Smooth muscle cell of trachea (primary cell): ENCODE measurements around the gene ARMC3. TPM values are rescaled to one million over a fixed set of nuclear protein-coding genes. Genes with fewer than 3 reads are reported as not detected.

Experiments
- total RNA-seq: library from RNA; depleted of rRNA; stranded (reverse); fragments of >200 nt; gene quantifications from 2 replicates; pipeline ENCODE4 v1.2.1, GENCODE V29; 2014

Gene ARMC3
- total RNA-seq, result not detected in 2 replicates

GRCh38 chr10:22927661-22928403 is at the start of gene ARMC3:
TSS of gene ARMC3 (plus strand) at chr10:22928053. CDS start at chr10:22931997, 3,944 bp downstream.

Other genes with a start within 250 kb of the ARMC3 start
- gene PIP4K2A, start 213.5 kb upstream of the ARMC3 start, total RNA-seq, result 40.5 and 56.6 TPM in 2 replicates
- 13.8 and 20.2 TPM in 2 replicates for gene MSRB2, start 167.5 kb downstream of the ARMC3 start, total RNA-seq